HG02571 (cell line): ENCODE data around the gene USP17L25.
"Not testable (repeated sequence)": the region's sequence is repeated elsewhere in the genome, so short reads cannot be mapped to it uniquely, and the experiment has no call there.

ENCODE experiments used
- ATAC-seq: cut with Tn5 transposase; IDR thresholded peaks from one replicate; pipeline ENCODE4 v1.9.1; 2021; ENCODE audit warnings: mild to moderate bottlenecking, moderate library complexity; ENCODE audit not compliant: unreplicated experiment

USP17L25 gene

GRCh38 chr4:9329611-9330010 is at the start of gene USP17L25:
USP17L25 (plus strand) TSS chr4:9329911; CDS start chr4:9329911, 0 bp downstream.
- ATAC-seq = not testable (repeated sequence)

- not testable (repeated sequence) for ATAC-seq
Measured at GRCh38 chr4:9324191-9324590, 5.5 kb upstream of the USP17L25 start.

- ATAC-seq = not testable (repeated sequence)
Measured at GRCh38 chr4:9324865-9325264, 4.8 kb upstream of the USP17L25 start, which contains the start of gene USP17L24. USP17L24 (plus strand) TSS chr4:9325165; CDS start chr4:9325165, 0 bp downstream.

- not testable (repeated sequence) for ATAC-seq
Measured at GRCh38 chr4:9334358-9334757, 4.6 kb downstream of the USP17L25 start, which contains the start of gene USP17L26. USP17L26 (plus strand) TSS chr4:9334658; CDS start chr4:9334658, 0 bp downstream.

- ATAC-seq = not testable (repeated sequence)
Measured at GRCh38 chr4:9339103-9339502, 9.4 kb downstream of the USP17L25 start, which contains the start of gene USP17L5. USP17L5 (plus strand) TSS chr4:9339403; CDS start chr4:9339403, 0 bp downstream.

DNA sequence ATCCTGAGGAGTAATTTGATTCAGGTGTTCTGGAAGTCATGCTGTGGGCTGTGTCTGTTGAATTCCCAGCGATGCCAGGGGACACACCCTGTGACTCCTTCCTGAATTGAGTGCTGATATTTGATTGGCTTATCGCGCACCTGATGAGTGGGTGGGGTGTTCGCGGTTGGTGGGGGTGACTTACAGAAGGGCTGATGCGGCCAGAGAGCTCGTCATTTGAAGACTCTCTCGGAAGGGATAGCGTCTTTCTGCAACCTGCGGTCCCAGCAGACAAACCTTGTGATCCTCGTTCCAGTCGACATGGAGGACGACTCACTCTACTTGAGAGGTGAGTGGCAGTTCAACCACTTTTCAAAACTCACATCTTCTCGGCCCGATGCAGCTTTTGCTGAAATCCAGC is 14.1 kb downstream of the USP17L25 start, which contains the start of gene USP17L27:
TSS of gene USP17L27 (plus strand) at position 301 of the 400 bp plus-strand sequence. CDS start at position 301, 0 bp downstream.
- not testable (repeated sequence) for ATAC-seq

DNA sequence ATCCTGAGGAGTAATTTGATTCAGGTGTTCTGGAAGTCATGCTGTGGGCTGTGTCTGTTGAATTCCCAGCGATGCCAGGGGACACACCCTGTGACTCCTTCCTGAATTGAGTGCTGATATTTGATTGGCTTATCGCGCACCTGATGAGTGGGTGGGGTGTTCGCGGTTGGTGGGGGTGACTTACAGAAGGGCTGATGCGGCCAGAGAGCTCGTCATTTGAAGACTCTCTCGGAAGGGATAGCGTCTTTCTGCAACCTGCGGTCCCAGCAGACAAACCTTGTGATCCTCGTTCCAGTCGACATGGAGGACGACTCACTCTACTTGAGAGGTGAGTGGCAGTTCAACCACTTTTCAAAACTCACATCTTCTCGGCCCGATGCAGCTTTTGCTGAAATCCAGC is 18.9 kb downstream of the USP17L25 start, which contains the start of gene USP17L28:
TSS of gene USP17L28 (plus strand) at position 301 of the 400 bp plus-strand sequence. CDS start at position 301, 0 bp downstream.
- not testable (repeated sequence) for ATAC-seq

DNA sequence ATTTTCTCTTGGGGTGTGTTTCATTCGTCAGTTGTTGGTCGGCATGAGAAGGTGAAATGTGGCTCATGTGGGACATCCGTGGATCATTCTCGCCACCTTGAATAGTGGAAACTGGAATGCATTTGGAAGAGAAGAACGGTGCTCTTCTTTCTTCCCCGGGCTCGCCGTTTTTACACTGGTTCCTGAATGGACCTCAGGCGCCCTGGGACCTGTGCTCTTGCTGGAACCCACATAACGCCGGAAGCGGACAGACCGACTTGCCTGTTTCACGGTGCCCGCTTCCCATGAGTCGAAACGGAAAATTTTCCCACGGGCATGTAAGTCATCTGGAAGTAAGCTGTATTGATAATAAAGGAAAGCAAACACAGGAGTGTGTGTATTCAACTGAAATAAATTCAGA is 21.2 kb downstream of the USP17L25 start:
- not testable (repeated sequence) for ATAC-seq

GRCh38 chr4:9353338-9353737 is 23.6 kb downstream of the USP17L25 start, which contains the start of gene USP17L29:
USP17L29 (plus strand) TSS chr4:9353638; CDS start chr4:9353638, 0 bp downstream.
- not testable (repeated sequence) for ATAC-seq

DNA sequence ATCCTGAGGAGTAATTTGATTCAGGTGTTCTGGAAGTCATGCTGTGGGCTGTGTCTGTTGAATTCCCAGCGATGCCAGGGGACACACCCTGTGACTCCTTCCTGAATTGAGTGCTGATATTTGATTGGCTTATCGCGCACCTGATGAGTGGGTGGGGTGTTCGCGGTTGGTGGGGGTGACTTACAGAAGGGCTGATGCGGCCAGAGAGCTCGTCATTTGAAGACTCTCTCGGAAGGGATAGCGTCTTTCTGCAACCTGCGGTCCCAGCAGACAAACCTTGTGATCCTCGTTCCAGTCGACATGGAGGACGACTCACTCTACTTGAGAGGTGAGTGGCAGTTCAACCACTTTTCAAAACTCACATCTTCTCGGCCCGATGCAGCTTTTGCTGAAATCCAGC is 33.1 kb downstream of the USP17L25 start, which contains the start of gene USP17L30:
TSS of gene USP17L30 (plus strand) at position 301 of the 400 bp plus-strand sequence. CDS start at position 301, 0 bp downstream.
- not testable (repeated sequence) for ATAC-seq

- ATAC-seq = not testable (repeated sequence)
Measured at GRCh38 chr4:9379881-9380280, 50.2 kb downstream of the USP17L25 start.
